Keratinocyte (primary cell): ENCODE results near the gene NGRN. TPM values are rescaled to one million over a fixed set of nuclear protein-coding genes. Genes with fewer than 3 reads are reported as not detected.

Source experiments
- DNase-seq: peaks from one replicate; pipeline ENCODE4 v3.0.0-alpha.2; 2011; ENCODE audit warnings: low read depth, missing footprints, low spot score
- FAIRE-seq: peaks from 2 replicates; lab custom pipeline; 2011; peaks lifted over from hg19 to GRCh38; lab: Jason Lieb, UNC
- H2AFZ ChIP-seq: 2 replicates; pipeline ENCODE4 v1.6.0; 2012; ENCODE audit warnings: low read length, control low read depth, inconsistent platforms; ENCODE audit not compliant: control insufficient read depth
- H3K27ac ChIP-seq: 2 replicates; pipeline ENCODE4 v1.5.1; 2011; ENCODE audit warnings: low read length; ENCODE audit not compliant: control insufficient read depth, insufficient read depth
- H3K27me3 ChIP-seq: 3 replicates; pipeline ENCODE4 v1.6.0; 2011; ENCODE audit warnings: low read length; ENCODE audit not compliant: control insufficient read depth, insufficient read depth; ENCODE audit errors: extremely low read depth
- H3K36me3 ChIP-seq, 2 experiments: 2 replicates in 1 of 2; 3 replicates in 1 of 2; pipeline ENCODE4 v1.5.1; 2011; ENCODE audit warnings: low read length in 2 of 2, mild to moderate bottlenecking in 1 of 2; ENCODE audit not compliant: control insufficient read depth in 2 of 2, insufficient read depth in 2 of 2; ENCODE audit errors: extremely low read depth in 1 of 2
- H3K4me1 ChIP-seq: 3 replicates; pipeline ENCODE4 v1.5.1; 2011; ENCODE audit warnings: low read length; ENCODE audit not compliant: control insufficient read depth, insufficient read depth; ENCODE audit errors: extremely low read depth
- H3K4me2 ChIP-seq: 3 replicates; pipeline ENCODE4 v1.6.0; 2011; ENCODE audit warnings: low read depth, low read length; ENCODE audit not compliant: control insufficient read depth, insufficient read depth; ENCODE audit errors: extremely low read depth
- H3K4me3 ChIP-seq, 3 experiments: fragments of 200-600 bp in 1 of 3; sonication (generic) in 1 of 3; 2 replicates in 2 of 3; 3 replicates in 1 of 3; pipeline ENCODE4 v1.5.1; 2011 to 2016; ENCODE audit warnings: low read length in 3 of 3, mild to moderate bottlenecking in 3 of 3, control low read depth in 2 of 3, inconsistent platforms in 1 of 3, low read depth in 1 of 3, mixed read lengths in 1 of 3, mixed run types in 1 of 3, moderate library complexity in 1 of 3; ENCODE audit not compliant: control insufficient read depth in 2 of 3, insufficient read depth in 2 of 3; ENCODE audit errors: extremely low read depth in 1 of 3
- H3K79me2 ChIP-seq: 2 replicates; pipeline ENCODE4 v1.6.0; 2012; ENCODE audit warnings: low read length; ENCODE audit not compliant: control insufficient read depth, insufficient read depth
- H3K9ac ChIP-seq: 3 replicates; pipeline ENCODE4 v1.6.0; 2011; ENCODE audit warnings: low read length; ENCODE audit not compliant: control insufficient read depth, insufficient read depth; ENCODE audit errors: extremely low read depth
- H3K9me1 ChIP-seq: 3 replicates; pipeline ENCODE4 v1.6.0; 2011; ENCODE audit warnings: low read length; ENCODE audit not compliant: control insufficient read depth, insufficient read depth; ENCODE audit errors: extremely low read depth
- H3K9me3 ChIP-seq: 2 replicates; pipeline ENCODE4 v1.5.1; 2012; ENCODE audit warnings: low read depth, low read length; ENCODE audit not compliant: control insufficient read depth
- H4K20me1 ChIP-seq: 3 replicates; pipeline ENCODE4 v1.6.0; 2011; ENCODE audit warnings: low read length; ENCODE audit not compliant: control insufficient read depth, insufficient read depth; ENCODE audit errors: extremely low read depth
- CTCF ChIP-seq, 3 experiments: IDR thresholded peaks in 1 of 3; conservative IDR thresholded peaks in 1 of 3; optimal IDR thresholded peaks in 1 of 3; 2 replicates in 2 of 3; 3 replicates in 1 of 3; pipeline versions ENCODE3 to v1.5.1; 2011; ENCODE audit warnings: low read length in 3 of 3, mild to moderate bottlenecking in 3 of 3, moderate library complexity in 2 of 3, control low read depth in 1 of 3, inconsistent platforms in 1 of 3; ENCODE audit not compliant: insufficient read depth in 2 of 3; ENCODE audit errors: extremely low read depth in 1 of 3
- EZH2 ChIP-seq: IDR thresholded peaks from one replicate; pipeline ENCODE4 v1.6.1; 2012; ENCODE audit warnings: inconsistent platforms, mild to moderate bottlenecking, low read length, moderate library complexity
- dilution Hi-C: fragments of 300-500 bp; cut with MboI; formaldehyde crosslinking; loops from one replicate; pipeline ENCODE4 v1.7.0; 2020; ENCODE audit warnings: low sequenced_read_pairs; ENCODE audit not compliant: extremely low pct_ligation_motif_present
- polyA plus RNA-seq, 5 experiments: library from polyadenylated mRNA; depleted of rRNA in 3 of 5; stranded (reverse) in 3 of 5; stranded (forward) in 1 of 5; unstranded in 1 of 5; fragments of >200 nt; gene quantifications; 1 replicate in 1 of 5; 2 replicates in 3 of 5; 3 replicates in 1 of 5; pipeline versions ENCODE4 v1.2.1 to v1.2.3, GENCODE V29; 2011 to 2012; ENCODE audit warnings: missing spikeins in 2 of 5, low read depth in 1 of 5, low replicate concordance in 1 of 5

NGRN gene
- polyA plus RNA-seq, 1 donor (not counting 4 experiments of a cell fraction or from before 2014, with no cell fraction given), result 54.9 TPM

GRCh38 chr15:90241343-90242192, 23.9 kb upstream of the NGRN start:
- dilution Hi-C loops, result no loop called here

GRCh38 chr15:90243943-90244639, 21.4 kb upstream of the NGRN start:
- TF ChIP-seq CTCF (optimal IDR thresholded peaks at IDR 0.05 in 1 of 3, IDR thresholded peaks at IDR 0.05 in 1 of 3, conservative IDR thresholded peaks at IDR 0.05 in 1 of 3; ENCODE audit: extremely low read depth in 1 of 3, insufficient read depth in 2 of 3, low read length in 3 of 3), result no peak
- TF ChIP-seq EZH2, result no peak
- H3K9me1 ChIP-seq, result no peaks in the 10 kb centered on the region
- H3K79me2 ChIP-seq, result no peaks in the 10 kb centered on the region
- H3K9ac ChIP-seq, result no peak overlapping the region
- FAIRE-seq, result no peak
- H3K9me3 ChIP-seq, result no peaks in the 10 kb centered on the region
- H3K27me3 ChIP-seq, result no peaks in the 10 kb centered on the region
- peaks cover 0 to 1% of the 10 kb centered on the region in 2 experiments for H3K36me3 ChIP-seq
- dilution Hi-C loops, result no loop called here
- H3K4me3 ChIP-seq, result no peak overlapping the region
- no peak for DNase-seq
- no peaks in the 10 kb centered on the region for H3K4me1 ChIP-seq
- H4K20me1 ChIP-seq, result no peaks in the 10 kb centered on the region
- no peak overlapping the region for H3K4me2 ChIP-seq
- no peak overlapping the region for H2AFZ ChIP-seq
- no peak overlapping the region for H3K27ac ChIP-seq

More at GRCh38 chr15:90241343-90242192, 23.9 kb upstream of the NGRN start:
- no peak overlapping the region for H3K9ac ChIP-seq
- H3K27me3 ChIP-seq, result no peaks in the 10 kb centered on the region
- H2AFZ ChIP-seq, result no peak overlapping the region
- H3K4me3 ChIP-seq, result no peak overlapping the region
- no peak for TF ChIP-seq EZH2
- TF ChIP-seq CTCF (optimal IDR thresholded peaks at IDR 0.05 in 1 of 3, IDR thresholded peaks at IDR 0.05 in 1 of 3, conservative IDR thresholded peaks at IDR 0.05 in 1 of 3; ENCODE audit: extremely low read depth in 1 of 3, insufficient read depth in 2 of 3, low read length in 3 of 3), result no peak
- H3K9me1 ChIP-seq, result no peaks in the 10 kb centered on the region
- H3K36me3 ChIP-seq, result peaks cover 0 to 6% of the 10 kb centered on the region in 2 experiments
- no peak overlapping the region for H3K27ac ChIP-seq
- no peaks in the 10 kb centered on the region for H3K79me2 ChIP-seq
- FAIRE-seq (no peak), DNase-seq (no peak)
- H3K9me3 ChIP-seq, result no peaks in the 10 kb centered on the region
- H3K4me1 ChIP-seq, result no peaks in the 10 kb centered on the region
- no peak overlapping the region for H3K4me2 ChIP-seq
- no peaks in the 10 kb centered on the region for H4K20me1 ChIP-seq
